ENCODE data around the gene AKR1C2.

The AKR1C2 gene

DNA sequence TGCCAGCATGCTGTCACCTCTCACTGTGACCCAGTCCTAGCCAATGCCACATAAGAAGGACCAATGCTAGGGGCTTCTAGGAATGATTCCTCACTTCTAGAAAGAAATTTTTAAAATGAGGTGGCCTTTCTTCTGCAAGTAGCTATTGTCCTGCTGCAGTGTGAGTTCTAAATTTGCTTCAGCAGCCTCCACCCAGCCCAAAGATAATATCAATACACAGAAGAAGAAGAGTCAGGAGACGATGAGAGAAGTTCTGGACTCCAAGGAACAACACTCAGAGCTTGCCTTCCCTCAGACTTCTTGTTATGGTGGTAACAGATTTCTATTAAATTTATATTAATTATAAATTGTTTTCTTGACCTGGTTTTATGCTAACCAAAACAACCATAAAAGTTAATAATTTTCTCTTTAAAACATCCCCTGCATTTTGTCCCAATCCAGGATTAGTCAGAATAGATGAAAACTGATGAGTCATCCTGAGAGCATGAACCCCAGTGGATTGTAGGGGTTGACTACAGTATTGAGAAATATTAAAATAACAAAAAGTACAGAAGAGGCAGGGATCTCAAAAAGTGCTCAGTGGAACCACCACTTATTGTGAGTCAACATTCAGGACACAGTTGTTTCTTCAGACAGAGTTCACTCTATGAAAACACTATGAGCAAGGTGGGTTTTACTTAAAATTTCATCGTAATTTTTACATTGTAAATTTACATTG is 29.6 kb upstream of the AKR1C2 start:
- no peak for TF ChIP-seq TAF1 (IDR thresholded peaks at IDR 0.05; ENCODE audit: borderline replicate concordance, insufficient read depth, low read length)
- no peak for TF ChIP-seq FOXP2 (optimal IDR thresholded peaks at IDR 0.05; ENCODE audit: borderline replicate concordance, extremely low read depth, extremely low read length, insufficient read depth)
- no peak for TF ChIP-seq POLR2AphosphoS5 (IDR thresholded peaks at IDR 0.05; ENCODE audit: low read depth, low read length)
- TF ChIP-seq, protein P1, sequence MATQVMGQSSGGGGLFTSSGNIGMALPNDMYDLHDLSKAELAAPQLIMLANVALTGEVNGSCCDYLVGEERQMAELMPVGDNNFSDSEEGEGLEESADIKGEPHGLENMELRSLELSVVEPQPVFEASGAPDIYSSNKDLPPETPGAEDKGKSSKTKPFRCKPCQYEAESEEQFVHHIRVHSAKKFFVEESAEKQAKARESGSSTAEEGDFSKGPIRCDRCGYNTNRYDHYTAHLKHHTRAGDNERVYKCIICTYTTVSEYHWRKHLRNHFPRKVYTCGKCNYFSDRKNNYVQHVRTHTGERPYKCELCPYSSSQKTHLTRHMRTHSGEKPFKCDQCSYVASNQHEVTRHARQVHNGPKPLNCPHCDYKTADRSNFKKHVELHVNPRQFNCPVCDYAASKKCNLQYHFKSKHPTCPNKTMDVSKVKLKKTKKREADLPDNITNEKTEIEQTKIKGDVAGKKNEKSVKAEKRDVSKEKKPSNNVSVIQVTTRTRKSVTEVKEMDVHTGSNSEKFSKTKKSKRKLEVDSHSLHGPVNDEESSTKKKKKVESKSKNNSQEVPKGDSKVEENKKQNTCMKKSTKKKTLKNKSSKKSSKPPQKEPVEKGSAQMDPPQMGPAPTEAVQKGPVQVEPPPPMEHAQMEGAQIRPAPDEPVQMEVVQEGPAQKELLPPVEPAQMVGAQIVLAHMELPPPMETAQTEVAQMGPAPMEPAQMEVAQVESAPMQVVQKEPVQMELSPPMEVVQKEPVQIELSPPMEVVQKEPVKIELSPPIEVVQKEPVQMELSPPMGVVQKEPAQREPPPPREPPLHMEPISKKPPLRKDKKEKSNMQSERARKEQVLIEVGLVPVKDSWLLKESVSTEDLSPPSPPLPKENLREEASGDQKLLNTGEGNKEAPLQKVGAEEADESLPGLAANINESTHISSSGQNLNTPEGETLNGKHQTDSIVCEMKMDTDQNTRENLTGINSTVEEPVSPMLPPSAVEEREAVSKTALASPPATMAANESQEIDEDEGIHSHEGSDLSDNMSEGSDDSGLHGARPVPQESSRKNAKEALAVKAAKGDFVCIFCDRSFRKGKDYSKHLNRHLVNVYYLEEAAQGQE (IDR thresholded peaks at IDR 0.05; ENCODE audit: insufficient read depth in 1 of 2, low read depth in 2 of 2, low read length in 2 of 2): no peak
- TF ChIP-seq SIN3A (IDR thresholded peaks at IDR 0.05; ENCODE audit: borderline replicate concordance, insufficient read depth, low read length): no peak

DNA sequence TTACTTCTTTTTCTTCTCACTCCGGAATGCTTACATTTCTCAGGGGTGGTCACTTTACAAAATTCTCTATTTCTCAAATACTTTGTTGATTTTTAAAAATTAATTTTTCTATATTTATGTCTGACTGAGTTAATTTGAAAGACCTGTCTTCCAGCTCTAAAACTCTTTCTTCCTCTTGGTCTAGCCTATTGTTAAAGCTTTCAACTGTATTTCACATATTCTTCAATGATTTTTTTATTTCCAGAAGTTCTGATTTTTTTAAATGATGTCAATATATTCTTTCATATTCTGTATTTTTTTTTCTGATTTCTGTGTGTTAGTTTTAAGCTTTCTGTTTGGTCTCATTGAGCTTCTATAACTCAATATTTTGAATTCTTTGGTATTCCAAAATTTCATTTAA is 27.3 kb upstream of the AKR1C2 start:
- TF ChIP-seq FOXP2 (optimal IDR thresholded peaks at IDR 0.05; ENCODE audit: borderline replicate concordance, extremely low read depth, extremely low read length, insufficient read depth): no peak
- TF ChIP-seq SIN3A (IDR thresholded peaks at IDR 0.05; ENCODE audit: borderline replicate concordance, insufficient read depth, low read length): no peak
- TF ChIP-seq, protein P1 (IDR thresholded peaks at IDR 0.05; ENCODE audit: insufficient read depth in 1 of 2, low read depth in 2 of 2, low read length in 2 of 2): no peak
- TF ChIP-seq TAF1 (IDR thresholded peaks at IDR 0.05; ENCODE audit: borderline replicate concordance, insufficient read depth, low read length): no peak
- TF ChIP-seq POLR2AphosphoS5 (IDR thresholded peaks at IDR 0.05; ENCODE audit: low read depth, low read length): no peak

DNA sequence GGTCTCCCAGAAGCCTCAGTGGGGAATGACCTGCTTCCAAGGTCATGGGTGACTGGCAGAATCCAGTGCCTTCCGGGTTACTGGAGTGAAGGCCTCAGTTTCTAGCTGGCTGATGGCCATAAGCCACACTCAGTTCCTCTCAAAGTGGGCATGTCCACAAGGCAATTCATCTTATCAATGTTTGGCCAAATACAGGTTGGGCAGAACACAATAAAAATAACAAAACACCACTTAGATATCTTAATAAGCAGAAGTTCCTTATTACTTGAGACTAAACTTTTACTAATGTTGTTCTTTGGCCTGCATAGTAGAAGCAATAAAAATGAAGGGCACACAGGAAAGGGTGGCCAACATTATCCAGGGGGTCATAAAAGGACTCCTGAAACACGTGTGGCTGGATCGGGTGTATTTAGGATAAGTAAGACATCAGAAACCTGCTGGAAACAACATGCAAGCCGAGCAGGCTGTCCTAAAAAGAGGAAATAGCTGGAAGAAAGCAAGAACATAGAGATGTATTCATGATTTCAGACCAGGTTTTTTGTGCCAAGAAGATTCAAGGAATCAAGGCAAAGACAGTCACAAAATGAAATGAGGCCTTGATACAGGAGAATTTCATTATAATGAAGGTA is 19.6 kb upstream of the AKR1C2 start:
- TF ChIP-seq TAF1 (IDR thresholded peaks at IDR 0.05; ENCODE audit: borderline replicate concordance, insufficient read depth, low read length) (no peak), SIN3A (IDR thresholded peaks at IDR 0.05; ENCODE audit: borderline replicate concordance, insufficient read depth, low read length) (no peak), POLR2AphosphoS5 (IDR thresholded peaks at IDR 0.05; ENCODE audit: low read depth, low read length) (no peak), FOXP2 (optimal IDR thresholded peaks at IDR 0.05; ENCODE audit: borderline replicate concordance, extremely low read depth, extremely low read length, insufficient read depth) (no peak)
- TF ChIP-seq, protein P1 (IDR thresholded peaks at IDR 0.05; ENCODE audit: insufficient read depth in 1 of 2, low read depth in 2 of 2, low read length in 2 of 2): no peak

DNA sequence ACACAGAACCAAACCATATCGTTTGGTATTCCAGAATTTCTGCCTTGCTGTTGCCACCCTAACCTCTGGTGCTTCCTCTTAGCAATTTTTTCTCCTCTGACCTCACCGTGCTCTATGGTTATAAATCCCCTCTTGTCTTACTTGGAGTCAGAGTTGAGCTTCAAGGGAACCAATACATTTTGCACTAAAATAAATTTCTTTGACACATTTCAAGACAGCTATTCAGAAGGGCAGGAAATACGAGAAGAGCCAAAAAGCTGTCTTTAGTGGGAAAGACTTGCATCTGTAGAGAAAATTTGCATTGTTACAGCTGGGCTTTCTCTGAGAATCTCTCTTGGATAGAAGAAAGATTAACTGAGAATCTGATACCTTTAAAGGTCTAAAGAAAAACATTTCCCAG is 14.5 kb upstream of the AKR1C2 start:
- TF ChIP-seq SIN3A (IDR thresholded peaks at IDR 0.05; ENCODE audit: borderline replicate concordance, insufficient read depth, low read length): no peak
- TF ChIP-seq TAF1 (IDR thresholded peaks at IDR 0.05; ENCODE audit: borderline replicate concordance, insufficient read depth, low read length): no peak
- TF ChIP-seq POLR2AphosphoS5 (IDR thresholded peaks at IDR 0.05; ENCODE audit: low read depth, low read length): no peak
- TF ChIP-seq, protein P1 (IDR thresholded peaks at IDR 0.05; ENCODE audit: insufficient read depth in 1 of 2, low read depth in 2 of 2, low read length in 2 of 2): no peak
- TF ChIP-seq FOXP2 (optimal IDR thresholded peaks at IDR 0.05; ENCODE audit: borderline replicate concordance, extremely low read depth, extremely low read length, insufficient read depth): no peak
